ENCODE data around the gene CHCHD3.
"Not testable (repeated sequence)": the region's sequence is repeated elsewhere in the genome, so short reads cannot be mapped to it uniquely, and the experiment has no call there.

CHCHD3 gene

DNA sequence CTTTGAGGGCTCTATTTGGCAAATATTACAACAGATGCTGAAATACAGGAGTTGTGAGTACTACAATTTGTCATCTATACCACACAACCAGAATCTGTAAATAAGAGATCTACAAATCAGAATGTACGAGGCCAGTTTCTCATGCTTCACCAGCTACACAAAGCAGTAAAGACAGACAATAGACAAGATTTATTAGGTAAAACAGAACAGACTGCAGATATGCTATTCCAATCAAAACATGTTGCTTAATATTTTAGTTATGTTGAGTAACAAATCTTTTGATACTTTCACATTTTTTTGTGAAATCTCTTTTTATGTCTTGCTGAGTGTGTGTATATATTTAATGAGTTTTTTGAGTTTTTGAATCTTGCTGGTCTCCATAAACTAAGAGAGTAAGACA, 109.1 kb downstream of the CHCHD3 start:
- H3K27me3 ChIP-seq (ENCODE audit: insufficient read depth, low read length): no peaks in the 10 kb centered on the region
- no peaks in the 10 kb centered on the region for H3K9me3 ChIP-seq (ENCODE audit: insufficient read depth, low read depth, low read length)
- H3K4me1 ChIP-seq (ENCODE audit: insufficient read depth, low read length): peaks cover 8% of the 10 kb centered on the region
- H3K9ac ChIP-seq (ENCODE audit: low read depth, low read length): no peak overlapping the region
- 100% methylated on average over 1 of the region's 1 CpG for WGBS
- no peak overlapping the region for H3K27ac ChIP-seq (ENCODE audit: low read depth, low read length)
- H3K4me3 ChIP-seq (ENCODE audit: low read length): no peak overlapping the region
- H3K36me3 ChIP-seq (ENCODE audit: insufficient read depth, low read length): peaks cover 21% of the 10 kb centered on the region

DNA sequence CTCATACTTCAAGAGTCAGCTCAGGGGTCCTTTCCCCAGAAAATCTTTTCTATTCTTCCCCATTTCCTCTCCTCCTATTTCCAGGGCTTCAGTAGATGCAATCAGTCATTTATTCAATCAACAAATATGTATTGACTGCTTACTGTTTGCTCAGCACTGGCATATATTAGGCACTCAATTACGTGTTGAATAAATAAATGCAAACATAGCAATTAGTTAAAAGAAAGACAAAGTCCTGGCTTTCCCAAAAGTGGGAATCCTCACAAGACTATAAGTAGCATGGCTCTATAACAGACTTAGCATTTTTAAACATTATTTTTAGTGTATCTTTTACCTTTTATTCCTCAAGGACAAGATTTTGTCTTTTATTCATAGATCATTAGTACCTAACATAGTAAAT, 111.6 kb downstream of the CHCHD3 start:
- Histone ChIP-seq H3K27ac (ENCODE audit: low read depth, low read length) (no peak overlapping the region), H3K9ac (ENCODE audit: low read depth, low read length) (no peak overlapping the region), H3K27me3 (ENCODE audit: insufficient read depth, low read length) (no peaks in the 10 kb centered on the region), H3K4me3 (ENCODE audit: low read length) (no peak overlapping the region), H3K9me3 (ENCODE audit: insufficient read depth, low read depth, low read length) (no peaks in the 10 kb centered on the region), H3K36me3 (ENCODE audit: insufficient read depth, low read length) (peaks cover 21% of the 10 kb centered on the region), H3K4me1 (ENCODE audit: insufficient read depth, low read length) (peaks cover 8% of the 10 kb centered on the region)
- 88% methylated on average over 1 of the region's 1 CpG for WGBS

DNA sequence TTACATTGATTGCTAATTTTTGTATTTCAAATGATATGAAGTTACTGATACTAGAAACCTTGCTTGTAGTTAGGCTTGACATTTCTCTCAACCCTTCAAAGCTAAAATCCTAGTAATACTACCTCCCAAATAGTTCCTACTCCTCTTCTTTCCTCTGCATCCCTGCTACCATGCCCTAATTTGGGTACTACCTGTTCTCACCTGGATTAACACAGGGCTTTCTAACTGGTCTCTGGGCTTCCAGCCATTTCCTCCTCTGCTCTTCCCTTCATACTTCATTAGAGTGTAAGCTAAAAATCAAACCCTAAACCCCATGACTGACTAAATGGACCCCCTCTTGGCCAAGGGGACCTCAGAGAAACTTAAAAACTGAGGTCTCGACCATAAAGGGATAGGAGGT, 112.4 kb downstream of the CHCHD3 start:
- Histone ChIP-seq H3K4me3 (ENCODE audit: low read length) (no peak overlapping the region), H3K36me3 (ENCODE audit: insufficient read depth, low read length) (peaks cover 16% of the 10 kb centered on the region), H3K4me1 (ENCODE audit: insufficient read depth, low read length) (peaks cover 8% of the 10 kb centered on the region), H3K9ac (ENCODE audit: low read depth, low read length) (no peak overlapping the region), H3K9me3 (ENCODE audit: insufficient read depth, low read depth, low read length) (no peaks in the 10 kb centered on the region), H3K27me3 (ENCODE audit: insufficient read depth, low read length) (no peaks in the 10 kb centered on the region), H3K27ac (ENCODE audit: low read depth, low read length) (no peak overlapping the region)
- WGBS: 100% methylated on average over 1 of the region's 1 CpG

DNA sequence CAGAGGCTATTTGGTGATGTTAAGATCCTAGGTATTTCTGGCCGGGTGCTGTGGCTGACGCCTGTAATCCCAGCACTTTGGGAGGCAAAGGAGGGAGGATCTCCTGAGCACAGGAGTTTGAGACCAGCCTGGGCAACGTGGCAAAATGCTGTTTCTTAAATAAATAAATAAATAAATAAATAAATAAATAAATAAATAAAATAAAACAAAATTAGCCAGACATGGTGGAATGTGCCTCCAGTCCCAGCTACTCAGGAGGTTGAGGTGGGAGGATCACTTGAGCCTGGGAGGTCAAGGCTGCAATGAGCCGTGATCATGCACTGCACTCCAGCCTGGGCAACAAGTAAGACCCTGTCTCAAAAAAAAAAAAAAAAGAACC, 114.4 kb downstream of the CHCHD3 start:
- 99% methylated on average over 3 of the region's 4 CpGs for WGBS

DNA sequence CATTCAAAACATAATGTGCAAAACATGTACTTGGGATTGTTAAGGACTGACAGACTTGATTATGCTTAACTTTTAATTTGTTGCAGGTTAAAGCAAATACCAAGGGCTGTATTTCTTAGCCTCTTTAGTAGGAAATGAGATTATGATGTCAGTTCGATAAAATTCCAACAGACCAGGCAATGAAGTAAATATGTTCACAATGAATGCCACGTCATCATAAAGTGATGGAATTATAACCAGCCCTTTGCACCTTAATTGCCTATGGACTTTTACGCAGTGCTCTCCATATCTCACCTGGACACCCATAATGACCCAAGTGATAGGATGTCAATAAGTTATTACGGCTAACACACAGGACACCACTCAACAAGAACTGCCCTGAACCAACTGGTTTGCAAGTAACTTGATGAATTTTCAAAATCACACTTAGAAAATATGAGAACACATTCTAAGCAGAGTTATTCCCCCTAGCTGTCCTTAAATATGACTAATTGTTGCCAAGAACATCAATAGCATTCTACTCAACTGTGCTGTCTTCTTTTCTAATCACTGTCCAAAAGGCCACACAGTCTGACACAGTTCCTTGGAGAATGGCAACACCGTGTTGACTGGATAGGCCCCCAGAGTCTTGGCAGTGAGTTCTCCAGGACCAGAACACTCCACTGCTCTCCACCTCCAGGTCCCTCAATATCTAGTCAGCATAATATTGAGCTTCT, 115.0 kb downstream of the CHCHD3 start:
- Histone ChIP-seq H3K9ac (ENCODE audit: low read depth, low read length) (no peak overlapping the region), H3K4me3 (ENCODE audit: low read length) (no peak overlapping the region), H3K36me3 (ENCODE audit: insufficient read depth, low read length) (no peaks in the 10 kb centered on the region), H3K9me3 (ENCODE audit: insufficient read depth, low read depth, low read length) (no peaks in the 10 kb centered on the region), H3K4me1 (ENCODE audit: insufficient read depth, low read length) (peaks cover 8% of the 10 kb centered on the region), H3K27me3 (ENCODE audit: insufficient read depth, low read length) (no peaks in the 10 kb centered on the region), H3K27ac (ENCODE audit: low read depth, low read length) (no peak overlapping the region)
- 95% methylated on average over 5 of the region's 5 CpGs for WGBS

More for the DNA sequence above, 114.4 kb downstream of the CHCHD3 start:
- not testable (repeated sequence) for H3K9ac ChIP-seq (ENCODE audit: low read depth, low read length); H3K9me3 ChIP-seq (ENCODE audit: insufficient read depth, low read depth, low read length); H3K36me3 ChIP-seq (ENCODE audit: insufficient read depth, low read length); H3K27ac ChIP-seq (ENCODE audit: low read depth, low read length); H3K27me3 ChIP-seq (ENCODE audit: insufficient read depth, low read length); H3K4me1 ChIP-seq (ENCODE audit: insufficient read depth, low read length); H3K4me3 ChIP-seq (ENCODE audit: low read length)

DNA sequence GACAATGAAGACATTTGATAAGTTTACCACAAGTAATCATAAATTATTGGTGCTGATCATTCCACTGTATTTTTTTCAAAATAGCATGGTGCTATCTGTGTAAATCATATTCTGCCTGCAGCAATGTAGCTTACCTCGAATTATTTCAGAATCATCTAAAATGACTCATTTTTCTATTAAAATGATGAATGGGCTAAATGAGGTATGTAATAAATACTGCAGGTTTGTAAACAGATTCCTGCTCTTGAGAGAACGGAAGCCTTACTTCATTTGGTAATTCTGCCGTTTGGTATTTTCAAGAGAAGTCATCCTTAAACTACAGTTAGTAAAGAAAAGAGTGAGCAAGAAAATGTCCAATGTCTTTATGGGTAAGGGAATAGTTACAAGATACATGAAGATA, 115.9 kb downstream of the CHCHD3 start:
- Histone ChIP-seq H3K9ac (ENCODE audit: low read depth, low read length) (no peak overlapping the region), H3K27ac (ENCODE audit: low read depth, low read length) (no peak overlapping the region), H3K27me3 (ENCODE audit: insufficient read depth, low read length) (no peaks in the 10 kb centered on the region), H3K4me1 (ENCODE audit: insufficient read depth, low read length) (peaks cover 8% of the 10 kb centered on the region), H3K4me3 (ENCODE audit: low read length) (no peak overlapping the region), H3K9me3 (ENCODE audit: insufficient read depth, low read depth, low read length) (no peaks in the 10 kb centered on the region), H3K36me3 (ENCODE audit: insufficient read depth, low read length) (no peaks in the 10 kb centered on the region)
- WGBS: 96% methylated on average over 2 of the region's 3 CpGs

DNA sequence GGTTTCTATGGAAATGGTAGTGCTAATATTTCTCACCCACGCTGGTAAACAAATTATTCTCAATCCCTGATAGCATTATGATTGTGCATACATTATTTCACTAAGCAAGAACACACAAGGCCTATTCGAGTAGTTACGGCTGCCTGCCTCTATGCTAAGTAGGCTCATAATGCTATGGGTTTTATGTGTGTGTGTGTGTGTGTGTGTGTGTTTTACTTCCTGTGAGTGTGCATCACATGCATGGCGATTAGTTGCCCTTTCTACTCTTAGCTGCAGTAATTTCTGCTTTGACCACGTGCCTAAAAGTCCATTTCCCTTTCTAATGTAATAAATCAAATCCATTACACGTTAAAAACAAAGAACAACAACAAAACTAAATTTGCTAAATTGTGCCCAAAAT, 117.0 kb downstream of the CHCHD3 start:
- H3K9ac ChIP-seq (ENCODE audit: low read depth, low read length): no peak overlapping the region
- no peak overlapping the region for H3K4me3 ChIP-seq (ENCODE audit: low read length)
- no peaks in the 10 kb centered on the region for H3K27me3 ChIP-seq (ENCODE audit: insufficient read depth, low read length)
- H3K9me3 ChIP-seq (ENCODE audit: insufficient read depth, low read depth, low read length): no peaks in the 10 kb centered on the region
- no peak overlapping the region for H3K27ac ChIP-seq (ENCODE audit: low read depth, low read length)
- H3K36me3 ChIP-seq (ENCODE audit: insufficient read depth, low read length): no peaks in the 10 kb centered on the region
- peaks cover 5% of the 10 kb centered on the region for H3K4me1 ChIP-seq (ENCODE audit: insufficient read depth, low read length)
- WGBS: 91% methylated on average over 5 of the region's 6 CpGs

DNA sequence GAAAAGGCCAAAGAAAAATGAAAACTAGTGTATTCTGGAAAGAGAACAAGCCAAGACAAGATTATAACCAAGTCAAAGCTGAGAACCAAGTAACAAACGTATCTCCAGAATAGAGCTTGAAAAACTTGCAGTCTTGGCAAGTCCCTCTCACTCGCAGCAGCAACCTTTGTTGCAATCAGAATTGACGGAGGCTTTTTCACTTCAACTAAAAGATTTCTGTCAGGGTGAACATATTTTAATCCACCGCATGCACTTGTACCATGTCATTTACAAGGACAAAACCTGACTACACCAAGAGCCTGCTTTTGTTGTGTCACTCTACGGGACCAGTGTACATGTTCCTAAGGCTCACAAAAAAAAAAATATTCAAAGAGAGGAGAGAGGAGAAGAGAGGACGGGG, 122.0 kb downstream of the CHCHD3 start:
- WGBS: 94% methylated on average over 5 of the region's 6 CpGs
- Histone ChIP-seq H3K36me3 (ENCODE audit: insufficient read depth, low read length) (no peaks in the 10 kb centered on the region), H3K9me3 (ENCODE audit: insufficient read depth, low read depth, low read length) (no peaks in the 10 kb centered on the region), H3K4me1 (ENCODE audit: insufficient read depth, low read length) (no peaks in the 10 kb centered on the region), H3K27me3 (ENCODE audit: insufficient read depth, low read length) (no peaks in the 10 kb centered on the region), H3K4me3 (ENCODE audit: low read length) (no peak overlapping the region), H3K27ac (ENCODE audit: low read depth, low read length) (no peak overlapping the region), H3K9ac (ENCODE audit: low read depth, low read length) (no peak overlapping the region)

DNA sequence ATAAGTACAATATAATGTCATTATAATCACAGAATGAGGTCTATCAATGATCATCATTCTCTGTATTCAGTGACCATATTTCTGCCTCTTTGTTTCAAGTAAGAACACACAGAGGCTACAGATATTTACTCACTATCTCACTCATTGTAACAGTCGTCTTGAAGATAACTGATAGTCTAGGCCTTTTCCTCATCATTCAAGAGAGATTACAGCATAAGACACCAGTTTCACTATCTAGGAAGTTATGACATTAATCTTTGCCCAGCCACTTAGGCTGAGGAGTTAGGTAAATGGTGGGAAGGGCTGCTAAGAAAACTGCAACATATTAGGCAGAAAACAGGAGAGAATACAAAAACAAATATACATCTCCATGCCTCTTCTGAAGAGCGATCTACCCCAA, 125.3 kb downstream of the CHCHD3 start:
- 94% methylated on average over 2 of the region's 2 CpGs for WGBS
- no peaks in the 10 kb centered on the region for H3K27me3 ChIP-seq (ENCODE audit: insufficient read depth, low read length)
- no peaks in the 10 kb centered on the region for H3K9me3 ChIP-seq (ENCODE audit: insufficient read depth, low read depth, low read length)
- H3K36me3 ChIP-seq (ENCODE audit: insufficient read depth, low read length): no peaks in the 10 kb centered on the region
- no peak overlapping the region for H3K4me3 ChIP-seq (ENCODE audit: low read length)
- no peak overlapping the region for H3K9ac ChIP-seq (ENCODE audit: low read depth, low read length)
- H3K4me1 ChIP-seq (ENCODE audit: insufficient read depth, low read length): no peaks in the 10 kb centered on the region
- no peak overlapping the region for H3K27ac ChIP-seq (ENCODE audit: low read depth, low read length)

DNA sequence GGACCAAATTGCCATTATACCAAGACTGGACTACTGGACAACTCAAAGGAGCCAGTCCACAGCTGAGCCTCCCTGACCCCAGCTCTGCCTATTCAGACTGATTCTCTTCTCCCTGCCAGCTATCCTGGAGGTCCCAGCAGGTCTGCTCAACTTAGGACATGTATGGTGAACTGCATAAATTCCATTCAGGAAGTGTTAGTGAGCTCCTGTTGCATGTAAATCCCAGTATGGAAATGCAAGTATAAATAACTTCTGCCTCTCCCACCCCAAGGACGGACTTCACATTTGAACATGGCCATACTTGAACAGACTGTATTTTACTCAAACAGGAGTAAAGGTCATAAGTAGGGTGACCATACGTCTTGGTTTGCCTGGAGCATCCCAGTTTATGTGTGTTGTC, 128.4 kb downstream of the CHCHD3 start:
- Histone ChIP-seq H3K4me1 (ENCODE audit: insufficient read depth, low read length) (no peaks in the 10 kb centered on the region), H3K36me3 (ENCODE audit: insufficient read depth, low read length) (no peaks in the 10 kb centered on the region), H3K4me3 (ENCODE audit: low read length) (no peak overlapping the region), H3K27ac (ENCODE audit: low read depth, low read length) (no peak overlapping the region), H3K9me3 (ENCODE audit: insufficient read depth, low read depth, low read length) (no peaks in the 10 kb centered on the region), H3K27me3 (ENCODE audit: insufficient read depth, low read length) (no peaks in the 10 kb centered on the region), H3K9ac (ENCODE audit: low read depth, low read length) (no peak overlapping the region)
- WGBS: 96% methylated on average over 2 of the region's 2 CpGs

DNA sequence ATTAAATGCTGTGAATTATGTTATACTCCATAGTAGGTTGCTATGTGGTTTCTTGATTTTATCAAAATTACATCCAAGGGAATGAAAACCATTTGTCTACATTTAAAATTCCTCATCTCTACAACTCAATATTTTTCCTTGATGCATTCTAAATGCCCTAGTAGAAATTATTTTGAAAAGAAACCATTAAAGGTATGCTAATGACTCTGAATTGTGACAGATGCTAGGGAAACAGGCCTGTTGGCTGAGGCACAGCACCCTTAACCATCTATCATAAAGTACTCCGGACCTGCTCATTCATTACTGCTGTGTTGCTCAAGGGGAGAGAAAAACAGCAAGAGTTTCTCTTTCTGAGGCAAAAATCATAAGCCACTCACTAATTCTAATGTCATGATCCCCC, 131.2 kb downstream of the CHCHD3 start:
- H3K27ac ChIP-seq (ENCODE audit: low read depth, low read length): no peak overlapping the region
- no peaks in the 10 kb centered on the region for H3K27me3 ChIP-seq (ENCODE audit: insufficient read depth, low read length)
- no peak overlapping the region for H3K9ac ChIP-seq (ENCODE audit: low read depth, low read length)
- H3K4me1 ChIP-seq (ENCODE audit: insufficient read depth, low read length): no peaks in the 10 kb centered on the region
- WGBS: 93% methylated on average over 1 of the region's 1 CpG
- H3K36me3 ChIP-seq (ENCODE audit: insufficient read depth, low read length): no peaks in the 10 kb centered on the region
- H3K4me3 ChIP-seq (ENCODE audit: low read length): no peak overlapping the region
- H3K9me3 ChIP-seq (ENCODE audit: insufficient read depth, low read depth, low read length): no peaks in the 10 kb centered on the region

DNA sequence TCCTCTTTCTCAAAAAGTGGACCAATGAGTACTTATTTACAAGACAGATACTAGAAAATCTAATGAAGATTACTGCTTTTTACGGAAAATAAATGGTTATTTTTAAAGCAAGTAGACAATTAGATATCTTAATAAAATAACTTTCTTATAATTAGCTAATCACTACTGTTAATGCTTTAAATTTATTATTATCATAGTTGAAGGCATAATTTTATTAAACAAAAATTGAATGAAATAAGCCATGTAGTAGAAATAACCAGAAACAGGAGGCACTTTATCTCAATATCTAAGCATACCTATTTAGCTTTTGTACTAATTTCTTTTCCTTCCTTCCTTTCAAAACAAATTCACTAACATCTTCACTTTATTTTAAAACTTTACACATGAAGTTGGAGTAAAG, 134.9 kb downstream of the CHCHD3 start:
- Histone ChIP-seq H3K4me3 (ENCODE audit: low read length) (no peak overlapping the region), H3K27ac (ENCODE audit: low read depth, low read length) (no peak overlapping the region), H3K9me3 (ENCODE audit: insufficient read depth, low read depth, low read length) (no peaks in the 10 kb centered on the region), H3K36me3 (ENCODE audit: insufficient read depth, low read length) (no peaks in the 10 kb centered on the region), H3K4me1 (ENCODE audit: insufficient read depth, low read length) (peaks cover 11% of the 10 kb centered on the region; the same call in 1 of the 2 replicates), H3K27me3 (ENCODE audit: insufficient read depth, low read length) (no peaks in the 10 kb centered on the region), H3K9ac (ENCODE audit: low read depth, low read length) (no peak overlapping the region)
- WGBS: no CpG with 5 or more reads among the region's 1 CpG
